ENCODE results near the gene HOXA5.
A peak's percentile ranks its signal among the peaks of the same experiment; 100 is the strongest.

Gene HOXA5

DNA sequence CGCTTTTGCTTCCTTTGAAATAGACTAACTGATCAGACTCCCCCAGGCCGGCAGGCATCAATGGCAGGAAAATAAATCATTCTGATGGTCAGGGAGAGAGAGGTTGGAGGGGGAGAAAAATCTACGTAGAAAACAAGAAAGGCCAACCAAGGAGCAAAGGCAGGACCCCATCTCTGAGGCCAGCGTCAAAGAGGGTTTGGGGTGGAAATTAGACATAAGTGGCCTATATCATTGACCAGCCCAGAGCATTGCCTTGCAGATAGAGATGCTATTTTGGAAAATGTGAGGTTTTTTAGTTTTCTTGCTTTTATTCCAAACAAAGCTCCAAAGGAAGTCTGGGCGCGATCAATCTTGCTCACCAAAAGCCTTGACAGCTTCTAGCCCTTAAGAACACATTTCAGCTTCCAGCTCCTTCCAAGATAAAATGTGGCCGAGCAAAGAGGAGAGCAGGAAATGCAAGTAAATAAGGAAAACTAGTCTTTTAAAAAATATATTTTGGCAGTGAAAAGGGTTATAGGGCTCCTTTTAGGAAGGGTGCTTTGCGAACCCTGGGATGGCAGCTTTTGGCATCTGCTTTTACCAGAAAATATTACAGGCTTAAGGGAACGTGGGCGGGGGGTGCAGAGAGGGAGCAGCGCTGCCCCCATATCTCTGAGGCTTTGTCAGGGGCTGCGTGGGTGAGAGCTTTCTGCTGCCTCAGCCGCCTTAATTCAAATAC is 39.0 kb downstream of the HOXA5 start:
- DNase-seq, result no peak

DNA sequence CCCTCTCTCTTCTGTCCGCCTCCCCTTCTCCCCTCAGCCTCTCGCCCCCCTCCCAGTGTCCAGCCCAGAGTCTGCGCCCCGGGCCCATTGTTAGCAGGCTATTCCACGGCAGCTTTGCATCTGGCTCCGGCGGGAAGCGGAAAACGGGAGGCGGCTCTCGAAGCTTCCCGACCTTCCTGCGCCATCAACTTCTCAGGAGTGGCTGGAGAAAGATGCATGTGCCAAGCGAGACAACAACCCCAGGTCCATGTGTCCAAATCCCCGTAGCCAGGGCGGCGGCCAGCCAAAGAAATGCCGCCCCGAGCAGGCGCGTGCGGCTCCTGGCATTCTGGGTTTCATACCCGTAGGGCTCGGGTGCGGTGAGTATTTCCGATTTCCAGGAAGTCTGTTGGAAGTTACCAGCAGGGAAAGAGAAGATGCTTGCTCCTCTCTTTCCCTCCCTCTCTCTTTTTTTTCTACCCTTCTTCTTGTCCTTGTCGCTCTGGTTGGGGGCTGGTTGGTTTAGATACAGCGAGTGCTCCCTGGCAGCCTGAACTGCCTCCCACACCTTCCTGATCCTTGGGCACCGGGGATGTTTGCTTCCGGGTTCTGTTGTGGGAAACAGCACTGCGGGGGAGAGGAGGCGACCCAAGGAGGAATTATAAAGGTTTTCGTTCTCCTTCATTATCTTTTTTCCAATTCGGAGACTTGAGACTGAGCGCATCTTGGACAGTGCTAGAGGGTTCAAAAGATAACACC is 39.8 kb downstream of the HOXA5 start:
- no peak for DNase-seq

DNA sequence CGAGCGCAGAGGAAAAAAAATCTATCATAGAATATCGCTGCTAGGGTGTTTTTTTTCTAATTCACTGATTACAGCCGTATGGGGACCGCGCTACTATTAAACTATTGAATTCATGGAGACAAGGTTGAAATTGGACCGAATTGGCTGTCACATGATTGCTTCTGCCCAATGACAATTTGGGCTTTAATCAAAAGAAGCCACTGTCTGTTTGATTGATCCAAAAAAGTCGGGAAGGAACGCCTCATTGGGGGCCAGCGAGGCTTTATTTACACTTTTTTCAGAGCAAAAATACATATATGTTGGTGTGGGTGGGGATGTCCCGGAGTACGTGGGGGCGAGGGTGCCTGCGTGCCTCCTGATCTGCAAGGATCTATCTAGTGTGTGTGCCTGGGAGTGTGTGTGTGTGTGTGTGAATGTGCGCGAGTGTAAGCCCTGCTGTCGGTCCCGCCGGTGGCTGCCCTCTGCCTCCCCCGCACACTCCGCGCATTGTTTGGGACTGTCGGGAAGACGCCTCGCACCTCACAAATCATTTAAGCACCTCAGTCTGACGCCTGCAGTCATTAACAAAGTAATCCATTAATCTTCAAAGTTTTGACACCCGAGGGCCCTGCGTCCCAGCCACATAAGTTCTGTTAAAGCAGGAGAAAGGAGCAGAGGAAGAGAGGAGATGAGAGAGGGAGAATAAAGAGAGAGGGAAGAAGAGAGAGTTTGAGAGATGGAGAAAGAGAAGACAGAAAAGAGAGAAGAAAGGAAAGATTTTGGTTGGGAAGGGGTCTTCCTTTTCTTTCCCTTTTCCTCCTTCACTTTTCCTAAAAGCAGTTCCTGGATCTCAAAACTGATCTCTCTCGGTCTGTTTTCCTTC is 40.7 kb downstream of the HOXA5 start, which contains the start of gene HOXA2:
Gene HOXA2 (minus strand): TSS at position 103 of the 862 bp plus-strand sequence. CDS start 183 bp downstream, outside the sequence.
- no peak for DNase-seq

DNA sequence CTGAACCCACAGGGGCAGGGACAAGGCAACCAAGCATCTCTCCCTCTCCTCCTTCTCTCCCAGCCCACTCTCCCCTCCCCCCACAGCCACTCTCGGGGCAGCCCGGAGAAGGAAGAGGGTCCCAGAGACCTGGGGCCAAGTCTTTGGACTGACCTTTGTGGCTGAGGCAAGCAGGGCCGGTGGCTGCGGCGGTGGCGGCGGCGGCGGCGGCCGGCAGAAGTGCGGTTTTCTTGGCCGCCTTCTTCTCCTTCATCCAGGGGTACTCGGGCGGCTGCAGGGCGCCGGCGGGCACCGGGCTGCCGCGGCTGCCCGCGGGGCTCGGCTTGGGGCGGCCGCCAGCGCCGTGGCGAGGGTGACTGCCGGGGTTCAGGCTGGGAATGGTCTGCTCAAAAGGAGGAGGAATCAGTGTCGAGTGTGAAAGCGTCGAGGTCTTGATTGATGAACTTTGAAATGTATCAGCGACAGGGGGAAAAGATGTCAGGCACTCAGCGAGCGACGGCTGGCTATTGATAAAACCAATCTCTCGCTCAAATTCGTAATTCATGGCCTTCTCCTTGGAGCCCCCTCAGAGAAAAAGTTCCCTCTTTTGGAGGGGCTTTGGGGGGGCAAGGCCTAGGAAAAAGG is 41.4 kb downstream of the HOXA5 start:
- DNase-seq, result no peak

DNA sequence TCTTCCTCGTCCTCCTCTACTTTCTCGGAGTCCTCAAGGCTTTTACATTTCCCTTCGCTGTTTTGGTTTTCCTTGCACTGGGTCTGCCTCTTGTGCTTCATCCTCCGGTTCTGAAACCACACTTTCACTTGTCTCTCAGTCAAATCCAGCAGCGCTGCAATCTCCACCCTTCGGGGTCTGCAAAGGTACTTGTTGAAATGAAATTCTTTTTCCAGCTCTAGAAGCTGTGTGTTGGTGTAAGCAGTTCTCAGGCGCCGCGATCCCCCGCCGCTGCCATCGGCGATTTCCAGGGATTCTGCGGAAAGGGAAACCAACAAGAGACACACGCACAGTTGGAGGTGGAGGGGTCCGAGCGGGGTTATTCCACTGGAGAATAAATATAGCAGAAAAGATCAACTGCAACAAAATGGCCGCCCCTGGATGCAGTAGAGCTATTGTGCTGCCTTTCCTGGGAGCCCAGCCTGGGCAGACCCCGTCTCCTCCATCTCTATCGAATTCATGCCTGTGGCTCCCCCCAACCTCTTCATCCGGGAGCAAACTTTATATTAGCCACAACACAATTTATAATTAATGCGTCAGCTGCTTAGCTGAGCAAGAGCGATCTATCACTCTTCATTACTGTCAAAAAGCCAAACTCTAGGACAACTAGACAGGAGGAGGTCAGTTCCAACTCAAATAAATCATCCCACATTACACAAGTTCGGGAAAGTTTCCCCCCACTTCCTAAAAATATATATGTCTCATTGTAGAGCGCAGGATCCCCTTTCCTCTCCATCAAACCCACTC is 42.1 kb downstream of the HOXA5 start:
- DNase-seq, result no peak

DNA sequence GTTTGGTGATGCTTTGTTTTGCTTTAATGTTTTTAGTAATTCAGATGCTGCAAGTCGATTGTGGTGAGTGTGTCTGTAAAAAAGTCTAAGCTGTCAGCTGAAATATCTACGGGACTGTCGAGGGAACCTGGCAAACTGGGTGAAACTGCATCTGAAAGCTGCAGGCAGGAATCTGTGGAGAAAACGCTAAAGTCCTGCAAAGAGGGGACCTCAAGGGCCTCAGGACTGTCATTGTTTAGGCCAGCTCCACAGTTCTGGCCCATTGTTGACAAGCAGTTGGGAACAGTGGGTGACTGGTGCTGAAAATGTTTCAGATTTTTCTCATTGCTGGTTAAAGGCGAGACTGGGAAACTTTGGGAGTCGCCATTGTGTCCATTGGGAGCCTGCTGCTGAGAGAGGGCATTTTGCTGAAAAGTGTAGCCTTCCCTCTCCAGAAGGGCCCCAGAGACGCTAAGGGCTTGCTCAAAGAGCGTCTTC is 42.7 kb downstream of the HOXA5 start:
- DNase-seq, result no peak

DNA sequence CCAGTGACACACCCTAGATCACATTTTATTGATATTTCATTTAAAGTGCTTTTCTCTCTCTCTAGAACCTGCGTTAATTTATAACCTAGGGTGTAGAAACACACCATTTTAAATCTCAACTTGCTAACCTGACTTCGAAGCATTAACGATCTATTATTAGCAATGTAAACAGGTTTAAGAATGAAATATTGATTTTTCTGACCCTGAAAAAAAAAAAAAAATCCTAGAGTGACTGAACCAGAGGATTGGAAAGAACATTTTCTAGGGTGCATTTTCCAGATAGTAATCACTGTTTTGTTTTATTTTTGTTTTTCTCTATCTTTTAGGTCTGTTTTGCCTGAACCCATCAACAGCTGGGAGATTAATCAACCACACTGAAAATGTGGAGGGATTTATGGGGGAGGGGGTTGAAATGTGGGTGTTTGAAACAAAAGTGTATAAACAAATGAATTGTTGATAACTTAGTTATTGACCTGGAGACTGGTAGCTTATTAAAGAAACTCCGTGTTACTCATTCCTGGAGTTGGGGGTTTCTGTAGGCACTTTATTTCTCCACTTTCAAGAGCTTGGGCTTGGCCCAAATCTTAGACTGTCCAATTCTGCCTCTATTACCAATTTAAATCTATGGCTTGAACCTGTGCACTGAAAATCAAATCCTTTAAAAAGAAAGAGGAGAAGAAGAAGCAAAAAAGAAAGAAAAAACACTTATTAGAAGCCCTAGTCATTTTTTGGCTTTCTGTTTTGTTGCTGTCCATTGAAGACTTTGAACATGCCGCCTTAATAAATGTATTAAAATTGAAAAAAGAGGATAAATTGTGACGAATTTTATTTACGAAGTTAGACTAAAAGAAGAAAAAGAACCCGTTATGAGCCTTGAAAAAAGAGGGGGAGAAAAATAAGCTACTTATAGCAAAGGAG is 43.8 kb downstream of the HOXA5 start:
- DNase-seq, result no peak

DNA sequence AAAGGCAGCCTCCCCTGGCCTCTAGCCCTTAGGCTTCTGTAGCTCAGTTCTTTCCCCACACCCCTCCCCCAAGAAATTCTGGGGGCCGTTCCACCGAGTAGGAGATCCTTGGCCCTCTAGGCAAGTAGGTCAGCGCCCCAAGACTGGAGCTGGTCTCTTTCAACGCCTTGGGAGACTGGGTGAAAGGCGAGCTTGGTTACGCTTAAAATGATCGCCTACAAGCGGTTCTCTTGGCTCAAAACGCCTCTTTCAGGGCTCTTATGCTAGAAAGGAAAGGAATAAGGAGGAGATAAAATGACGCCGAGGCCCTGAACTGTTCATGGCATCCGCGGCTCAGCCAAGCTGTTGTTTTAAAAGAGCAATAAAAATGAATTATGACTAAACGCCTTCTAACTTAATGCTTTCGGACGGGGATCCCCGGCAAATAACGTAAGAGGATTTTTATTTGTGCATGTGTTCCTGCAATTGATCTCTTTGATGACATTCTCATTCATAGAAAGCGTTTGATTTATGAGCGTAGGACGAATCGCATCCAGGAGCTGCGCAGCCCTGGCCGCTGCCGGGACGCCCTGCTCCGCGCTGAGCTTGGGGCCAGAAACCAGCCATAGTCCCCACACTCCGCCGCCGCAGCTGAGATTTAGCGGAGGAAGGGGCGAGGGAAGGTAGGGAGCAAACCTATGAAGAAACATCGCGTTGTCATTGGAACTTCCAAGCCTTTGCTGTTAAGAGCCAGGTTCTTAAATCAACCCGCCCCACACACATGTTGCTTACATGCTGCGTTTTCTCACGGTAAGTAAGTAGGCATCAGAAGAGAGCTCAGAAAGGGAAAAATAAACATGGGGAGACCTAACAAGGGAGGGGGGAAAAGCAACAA is 44.7 kb downstream of the HOXA5 start:
- no peak for DNase-seq

DNA sequence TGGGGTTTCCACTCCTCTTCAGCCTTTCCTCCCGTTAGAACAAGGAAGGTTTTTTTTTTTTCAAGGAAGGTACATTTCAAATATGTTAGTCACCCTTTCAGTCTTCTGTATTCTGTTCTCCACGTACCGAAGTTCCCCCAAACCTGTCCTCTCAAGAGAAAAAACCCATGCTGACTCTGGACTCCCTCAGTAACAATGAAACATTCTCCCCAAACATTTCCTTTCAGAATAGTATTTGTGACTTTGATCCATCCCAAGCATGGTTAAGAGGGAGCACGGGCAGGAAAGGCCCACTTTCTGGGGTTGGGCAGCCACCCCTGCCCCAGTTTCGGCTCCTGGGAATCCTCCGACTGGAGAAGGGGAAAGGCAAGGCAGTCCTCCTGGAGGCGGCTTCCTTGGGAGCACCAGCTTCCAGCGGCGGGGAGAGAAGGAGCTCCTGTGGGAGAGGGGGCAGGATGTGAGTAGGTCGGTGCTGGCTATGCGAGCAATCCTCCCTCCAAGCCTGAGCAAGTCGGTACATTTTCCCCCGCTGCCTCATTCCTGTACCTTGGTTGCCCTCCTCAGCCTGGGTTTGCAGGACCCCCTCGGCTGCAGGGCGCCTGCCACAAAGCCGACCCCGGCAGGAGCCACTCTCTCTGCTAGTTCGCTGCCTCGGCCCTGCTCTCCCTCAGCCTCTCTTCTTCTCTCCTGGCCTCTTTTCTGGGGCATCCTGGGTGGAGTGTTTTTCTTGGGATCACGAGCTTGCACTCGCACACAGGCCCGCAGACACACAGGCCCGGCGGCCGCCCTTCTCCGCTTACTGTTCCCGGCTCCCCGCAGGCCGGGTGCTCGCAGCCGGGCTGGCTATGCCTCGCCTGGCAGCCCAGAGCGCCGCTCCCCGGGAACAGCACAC is 45.5 kb downstream of the HOXA5 start:
- DNase-seq, result no peak

DNA sequence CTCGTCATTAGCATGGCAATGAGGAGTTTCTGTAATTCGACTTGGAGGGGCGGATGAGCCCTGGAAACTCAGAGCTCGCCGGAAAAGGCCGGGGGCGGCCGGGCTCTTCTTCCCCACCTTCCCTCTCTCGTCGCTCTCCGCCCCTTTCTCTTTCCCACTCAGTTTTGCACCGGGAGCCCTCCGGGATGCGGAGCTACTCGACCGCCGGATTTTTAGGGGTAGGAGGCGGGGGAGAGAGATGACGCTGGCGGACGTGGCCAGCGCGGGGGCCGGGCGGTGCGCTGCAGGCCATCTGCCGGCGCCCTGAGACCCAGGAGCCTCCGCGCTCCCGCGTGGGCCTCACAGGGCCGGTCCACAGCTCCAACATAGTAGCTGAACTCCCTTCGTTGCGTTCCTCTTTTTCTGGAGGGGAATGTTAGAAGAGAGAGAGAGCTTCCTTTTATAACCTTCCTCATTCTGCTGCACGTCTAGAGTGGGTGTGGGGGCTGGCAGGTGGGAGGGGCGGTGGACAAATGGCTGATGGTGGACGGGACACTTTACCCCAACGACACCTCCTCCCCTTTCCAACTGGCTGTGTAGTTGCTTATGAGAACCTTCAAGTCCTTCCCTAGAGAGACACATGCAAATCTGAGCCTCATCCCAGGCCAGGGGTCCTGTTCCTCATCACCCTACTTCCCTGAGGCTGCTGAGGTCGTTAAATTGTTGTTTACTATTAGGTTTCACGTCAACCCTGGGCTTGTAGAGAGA is 46.5 kb downstream of the HOXA5 start:
- DNase-seq, result no peak

DNA sequence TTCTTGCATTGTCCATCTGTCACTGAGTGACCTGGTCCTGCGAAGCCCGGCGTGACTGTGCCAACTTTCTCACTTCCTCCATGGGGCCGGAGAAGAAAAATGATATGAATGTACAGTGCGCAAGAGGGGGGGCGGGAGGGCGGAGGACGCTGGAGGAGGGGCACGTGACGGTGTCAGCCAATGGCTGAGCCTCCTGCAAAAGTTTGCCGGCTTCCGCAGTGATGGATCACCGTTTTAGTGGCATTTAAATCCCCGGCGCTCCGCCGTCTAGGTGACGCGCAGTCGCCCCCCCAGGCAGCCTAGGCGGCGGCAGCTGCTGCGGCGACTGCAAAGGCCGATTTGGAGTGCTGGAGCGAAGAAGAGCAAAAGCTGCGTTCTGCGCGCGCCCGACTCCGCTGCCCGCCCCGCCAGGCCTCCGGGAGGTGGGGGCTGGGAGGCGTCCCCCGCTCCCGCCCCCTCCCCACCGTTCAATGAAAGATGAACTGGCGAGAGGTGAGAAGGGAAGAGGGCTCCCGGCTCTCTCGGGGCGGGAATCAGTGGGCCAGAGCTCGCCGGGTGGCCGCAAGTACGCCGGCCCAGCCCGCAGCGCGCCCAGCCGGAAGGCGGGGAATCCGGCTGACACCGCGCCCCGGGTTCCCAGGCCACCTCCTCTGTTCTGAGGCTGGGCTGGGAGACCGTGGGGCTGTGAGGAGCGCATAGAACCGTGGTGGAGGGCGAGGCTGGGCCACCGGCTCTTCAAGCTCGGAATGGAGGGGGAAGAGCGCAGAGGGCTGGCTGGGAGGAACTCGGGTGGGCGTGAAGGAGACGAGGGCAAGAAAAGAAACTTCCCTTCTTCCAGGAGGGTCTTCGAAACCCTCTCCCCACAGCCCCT is 47.3 kb downstream of the HOXA5 start, which contains the start of gene HOXA1:
Gene HOXA1 (minus strand): TSS at position 104 of the 871 bp plus-strand sequence. CDS start 88 bp downstream, at position 16.
- peak; percentile 84 for DNase-seq

DNA sequence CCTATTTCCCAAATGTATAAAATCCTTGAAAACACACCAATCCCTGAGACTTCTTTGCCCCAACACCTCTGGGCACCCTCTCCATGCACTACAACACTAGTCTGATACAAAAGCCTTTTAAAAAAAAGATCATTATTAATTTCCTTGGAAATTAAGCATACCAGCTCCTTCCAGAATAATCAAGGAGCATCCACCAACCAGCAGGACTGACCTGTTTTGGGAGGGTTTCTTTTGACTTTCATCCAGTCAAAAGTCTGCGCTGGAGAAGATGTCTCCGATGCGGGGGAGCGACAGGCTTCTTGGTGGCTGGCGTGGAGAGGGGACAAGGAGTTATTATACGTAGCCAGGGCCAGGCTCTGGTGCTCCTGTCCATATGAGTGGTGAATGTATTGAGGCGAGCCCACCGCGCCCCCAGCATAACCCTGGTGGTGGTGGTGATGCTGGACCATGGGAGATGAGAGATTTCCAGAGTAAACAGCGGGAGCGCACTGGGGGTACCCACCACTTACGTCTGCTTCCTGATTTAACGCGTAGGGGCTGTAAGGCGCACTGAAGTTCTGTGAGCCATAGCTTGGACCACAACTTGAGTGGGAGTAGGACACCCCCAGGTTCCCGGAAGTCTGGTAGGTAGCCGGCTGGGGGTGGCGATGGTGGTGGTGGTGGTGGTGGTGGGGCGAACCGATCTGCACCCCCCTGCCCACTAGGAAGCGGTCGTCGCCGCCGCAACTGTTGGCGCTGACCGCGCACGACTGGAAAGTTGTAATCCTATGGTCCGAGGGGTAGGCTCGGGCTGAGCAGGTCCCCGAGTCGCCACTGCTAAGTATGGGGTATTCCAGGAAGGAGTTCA is 48.2 kb downstream of the HOXA5 start:
- DNase-seq, result peak; percentile 18

DNA sequence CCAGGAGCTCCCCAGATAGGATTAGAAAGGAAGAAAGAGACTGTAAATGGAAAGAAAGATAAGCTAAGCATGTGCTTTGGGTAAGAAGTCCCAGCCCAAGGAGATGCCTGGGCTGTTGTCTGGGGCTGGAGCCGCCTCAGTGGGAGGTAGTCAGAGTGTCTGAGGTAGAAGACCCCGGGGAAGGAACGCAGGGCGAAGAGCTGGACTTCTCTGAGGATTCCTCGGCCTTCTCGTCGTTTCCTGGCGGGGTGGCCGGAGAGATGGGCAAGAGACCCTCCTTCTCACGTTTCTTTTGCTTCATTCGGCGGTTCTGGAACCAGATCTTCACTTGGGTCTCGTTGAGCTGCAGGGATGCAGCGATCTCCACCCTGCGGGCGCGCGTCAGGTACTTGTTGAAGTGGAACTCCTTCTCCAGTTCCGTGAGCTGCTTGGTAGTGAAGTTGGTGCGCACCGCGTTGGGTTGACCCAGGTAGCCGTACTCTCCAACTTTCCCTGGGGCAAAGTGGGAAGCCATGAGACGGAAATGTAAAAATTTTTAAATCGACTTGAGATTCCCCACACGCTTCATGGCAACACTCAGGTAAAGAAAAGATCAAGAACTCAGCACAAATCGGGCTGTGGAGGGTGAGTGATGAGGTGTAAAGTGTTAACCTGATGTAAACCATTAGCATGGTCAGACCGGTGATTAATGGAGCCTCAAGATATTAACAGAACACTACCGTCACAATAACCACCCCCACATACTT is 49.0 kb downstream of the HOXA5 start:
- no peak for DNase-seq

DNA sequence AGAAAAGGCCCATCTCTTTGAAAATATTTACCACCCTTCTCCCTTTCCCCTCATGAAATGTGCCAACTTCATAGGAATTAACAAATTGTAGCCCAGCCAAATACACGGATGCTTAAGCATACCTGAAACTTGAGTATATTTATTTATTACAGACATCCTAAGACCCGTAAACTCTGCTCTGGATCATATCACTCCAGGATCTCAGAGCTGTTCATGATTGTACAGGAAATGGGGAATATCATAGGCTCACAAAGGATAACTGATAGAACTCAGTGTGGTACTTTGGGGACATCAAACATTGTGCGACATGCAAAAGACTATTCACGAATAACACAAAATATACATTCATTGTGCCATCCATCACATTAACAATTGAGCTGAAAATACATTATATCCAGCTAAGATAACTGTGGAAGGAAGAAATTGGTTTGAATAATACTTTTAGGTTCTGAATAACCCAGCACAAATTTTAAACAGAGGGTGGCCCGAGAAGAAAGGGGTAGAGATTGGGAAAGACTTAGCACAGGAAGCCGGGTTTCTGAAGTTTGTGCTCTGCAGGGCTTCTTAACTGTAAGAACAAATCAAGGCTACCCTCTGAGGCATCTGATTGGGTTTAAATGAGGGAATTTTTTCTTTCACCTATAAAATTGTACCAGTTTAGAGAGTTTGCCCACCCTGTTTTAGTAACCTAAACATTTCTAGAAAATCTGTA is 50.1 kb downstream of the HOXA5 start:
- DNase-seq, result no peak

DNA sequence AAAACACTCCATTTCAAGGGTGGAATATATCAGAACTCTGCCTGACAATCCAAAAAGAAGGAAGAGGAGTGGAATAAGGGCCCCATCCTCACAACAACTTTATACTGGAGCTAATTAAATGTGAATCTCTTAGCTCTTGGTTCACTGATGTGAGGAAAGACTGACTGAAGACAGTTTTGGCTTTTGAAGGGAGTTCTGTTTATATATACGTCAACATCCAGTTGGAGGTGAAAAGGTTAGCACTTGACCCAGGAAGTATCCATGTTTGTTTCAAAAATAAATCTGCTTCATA is 50.7 kb downstream of the HOXA5 start:
- DNase-seq, result no peak

Data from CD4-positive, alpha-beta T cell treated with Interferon gamma for 1 hour (primary cell).